Activated T-cell treated with anti-CD3 and anti-CD28 coated beads, Interleukin-2, amount 50 U/mL, for 1 hour (primary cell): Measurements from ENCODE around the gene POLR1E.

Experiments used
- DNase-seq: peaks from one replicate; pipeline ENCODE4 v3.0.0-alpha.2; 2020

POLR1E gene

DNA sequence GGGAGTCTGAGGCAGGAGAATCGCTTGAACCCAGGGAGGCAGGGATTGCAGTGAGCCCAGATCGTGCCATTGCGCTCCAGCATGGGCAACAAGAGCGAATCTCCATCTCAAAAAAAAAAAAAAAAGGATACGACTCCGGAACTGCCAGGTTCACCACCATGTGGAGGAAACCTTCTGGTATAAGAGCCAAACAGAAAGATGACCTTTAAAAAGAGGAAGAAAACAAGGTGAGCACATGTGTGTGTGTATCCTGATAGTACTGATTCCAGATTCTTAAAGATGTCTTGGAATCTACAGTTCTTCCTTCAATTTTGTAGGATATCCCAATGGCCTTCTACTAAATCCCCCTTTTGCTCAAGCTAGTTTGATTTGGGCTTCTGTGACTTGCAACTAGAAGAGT lies 56.7 kb downstream of the POLR1E start:
- no peak for DNase-seq

DNA sequence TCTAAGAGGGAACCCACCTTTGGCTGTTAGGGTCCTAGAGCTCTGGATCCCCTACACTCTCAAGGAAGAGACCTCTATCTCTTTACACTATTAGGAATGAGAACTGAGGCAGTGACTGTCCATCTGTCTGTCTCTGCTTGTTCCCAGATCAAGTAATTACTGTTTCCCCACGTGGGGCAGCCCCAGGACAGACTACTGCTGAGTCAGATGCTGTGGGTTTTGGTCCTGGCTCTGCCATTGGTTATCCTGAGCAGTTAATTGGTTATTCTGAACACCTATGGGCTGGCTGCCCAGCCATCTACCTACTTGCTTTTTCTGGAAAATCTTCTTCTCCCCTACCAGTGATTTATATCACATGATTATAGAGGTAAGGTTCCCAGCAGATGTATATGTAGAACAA lies 57.1 kb downstream of the POLR1E start:
- no peak for DNase-seq

DNA sequence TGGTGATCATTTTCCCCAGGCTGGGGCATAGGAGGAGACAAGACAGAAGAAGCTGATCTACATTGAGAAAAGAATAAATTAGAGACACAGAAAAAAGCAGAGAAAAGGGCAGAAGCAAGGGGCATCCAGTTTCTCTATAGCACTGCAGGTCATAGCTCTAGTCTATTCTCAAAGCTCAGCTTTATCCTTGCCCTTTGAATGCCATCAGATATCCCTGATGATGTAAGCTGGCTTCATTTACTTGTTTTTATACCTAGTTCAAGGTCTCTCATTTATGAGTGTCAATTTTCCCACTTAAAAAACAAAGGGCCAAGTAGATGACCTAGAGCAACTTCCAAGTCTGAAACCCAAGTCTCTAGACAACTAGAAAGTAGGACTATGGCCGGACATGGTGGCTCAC lies 57.7 kb downstream of the POLR1E start:
- no peak for DNase-seq

DNA sequence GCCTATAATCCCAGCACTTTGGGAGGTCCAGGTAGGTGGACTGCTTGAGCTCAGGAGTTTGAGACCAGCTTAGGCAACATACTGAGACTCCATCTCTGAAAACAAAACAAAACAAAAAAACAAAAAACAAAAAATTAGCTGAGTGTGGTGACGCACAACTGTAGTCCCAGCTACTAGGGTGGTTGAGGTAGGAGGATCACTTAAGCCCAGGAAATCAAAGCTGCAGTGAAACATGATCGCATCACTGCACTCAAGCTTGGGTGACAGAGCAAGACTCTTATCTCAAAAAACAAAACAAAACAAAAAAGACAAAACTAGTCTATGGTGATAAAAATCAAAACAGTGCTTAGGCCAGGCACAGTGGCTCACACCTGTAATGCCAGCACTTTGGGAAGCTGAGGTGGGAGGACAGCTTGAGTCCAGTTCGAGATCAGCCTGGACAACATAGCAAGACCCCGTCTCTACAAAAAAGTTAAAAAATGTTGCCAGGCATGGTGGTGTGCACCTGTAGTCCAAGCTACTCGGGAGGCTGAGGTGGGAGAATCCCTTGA lies 61.7 kb downstream of the POLR1E start:
- no peak for DNase-seq

DNA sequence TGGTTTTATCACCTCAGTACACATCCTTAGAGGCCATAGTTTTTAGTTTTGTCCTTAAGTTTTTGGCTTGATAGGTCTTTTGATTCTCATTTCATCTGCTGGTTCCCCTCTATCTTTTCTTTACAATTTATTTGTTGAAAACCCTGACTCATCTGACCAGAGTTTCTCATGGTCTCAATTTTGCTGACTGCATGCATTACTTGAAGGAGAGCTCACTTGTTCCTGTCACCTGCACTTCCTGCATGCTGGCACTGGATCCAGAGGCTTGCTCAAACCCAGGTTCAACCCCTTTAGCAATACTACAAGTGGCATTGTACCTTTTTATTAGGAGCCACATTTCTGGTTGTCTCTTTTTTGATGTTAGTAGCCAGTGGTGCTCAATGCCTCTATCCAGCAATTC lies 63.8 kb downstream of the POLR1E start:
- DNase-seq: no peak

DNA sequence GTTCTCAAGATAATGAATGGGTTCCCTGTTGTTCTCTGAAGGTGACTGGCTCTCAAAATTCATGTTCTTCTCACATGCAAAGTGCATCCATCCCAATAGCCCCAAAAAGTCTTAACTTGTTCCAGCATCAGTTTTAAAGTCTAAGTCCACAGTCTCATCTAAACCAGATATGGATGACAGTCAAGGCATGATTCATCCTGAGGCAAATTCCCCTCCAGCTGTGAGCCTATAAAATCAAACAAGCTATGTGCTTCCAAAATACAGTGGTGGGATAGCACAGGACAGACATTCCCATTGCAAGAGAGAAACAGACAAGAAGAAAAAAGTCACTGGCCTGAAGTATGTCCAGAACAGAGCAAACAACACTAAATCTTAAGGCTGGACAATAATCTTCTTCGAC lies 65.0 kb downstream of the POLR1E start:
- DNase-seq: no peak

DNA sequence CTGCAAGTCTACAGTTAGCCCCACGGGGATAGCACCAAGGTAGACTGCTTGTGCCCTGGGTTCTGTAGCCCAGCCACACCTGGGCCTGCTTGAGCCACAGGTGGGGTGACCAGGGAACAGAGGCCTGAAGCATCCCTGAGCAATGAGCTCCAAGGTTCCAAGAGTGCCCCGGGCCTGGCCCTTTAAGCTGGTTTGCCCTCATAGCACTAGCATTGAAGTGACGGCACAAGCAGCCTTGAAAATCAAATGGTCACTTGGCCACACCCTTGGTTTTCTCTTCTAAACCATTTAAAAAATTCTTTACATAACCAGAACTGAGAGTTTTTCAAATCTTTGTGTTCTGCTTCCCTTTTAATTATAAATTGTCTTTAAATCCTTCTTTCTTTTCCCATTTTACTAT lies 65.7 kb downstream of the POLR1E start:
- no peak for DNase-seq

DNA sequence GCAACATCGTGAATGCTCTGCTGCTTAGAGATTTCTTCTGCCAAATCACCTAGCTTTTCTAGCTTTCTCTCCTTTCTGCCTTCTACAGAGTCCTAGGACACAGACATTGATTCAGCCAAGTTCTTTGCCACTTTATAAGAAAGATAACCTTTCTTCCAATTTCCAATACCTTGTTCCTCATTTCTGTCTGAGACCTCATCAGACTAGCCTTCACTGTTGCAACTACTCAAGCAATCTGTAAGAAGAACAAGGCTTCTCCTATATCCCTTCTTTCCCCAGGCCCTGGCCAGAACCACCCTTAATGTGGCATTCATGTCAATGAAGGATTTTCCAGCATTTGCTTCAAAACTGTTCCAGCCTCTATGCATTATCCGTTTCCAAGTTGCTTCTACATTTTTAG lies 66.1 kb downstream of the POLR1E start:
- no peak for DNase-seq
